Inferior parietal cortex (tissue), 1 donor: Measurements from ENCODE around the gene TFE3.
A peak's percentile ranks its signal among the peaks of the same experiment; 100 is the strongest.

Experiments used
- DNase-seq: peaks from one replicate; pipeline ENCODE4 v3.0.0-alpha.2; 2016; ENCODE audit errors: extremely low spot score

The TFE3 gene, protein sequence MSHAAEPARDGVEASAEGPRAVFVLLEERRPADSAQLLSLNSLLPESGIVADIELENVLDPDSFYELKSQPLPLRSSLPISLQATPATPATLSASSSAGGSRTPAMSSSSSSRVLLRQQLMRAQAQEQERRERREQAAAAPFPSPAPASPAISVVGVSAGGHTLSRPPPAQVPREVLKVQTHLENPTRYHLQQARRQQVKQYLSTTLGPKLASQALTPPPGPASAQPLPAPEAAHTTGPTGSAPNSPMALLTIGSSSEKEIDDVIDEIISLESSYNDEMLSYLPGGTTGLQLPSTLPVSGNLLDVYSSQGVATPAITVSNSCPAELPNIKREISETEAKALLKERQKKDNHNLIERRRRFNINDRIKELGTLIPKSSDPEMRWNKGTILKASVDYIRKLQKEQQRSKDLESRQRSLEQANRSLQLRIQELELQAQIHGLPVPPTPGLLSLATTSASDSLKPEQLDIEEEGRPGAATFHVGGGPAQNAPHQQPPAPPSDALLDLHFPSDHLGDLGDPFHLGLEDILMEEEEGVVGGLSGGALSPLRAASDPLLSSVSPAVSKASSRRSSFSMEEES

DNA sequence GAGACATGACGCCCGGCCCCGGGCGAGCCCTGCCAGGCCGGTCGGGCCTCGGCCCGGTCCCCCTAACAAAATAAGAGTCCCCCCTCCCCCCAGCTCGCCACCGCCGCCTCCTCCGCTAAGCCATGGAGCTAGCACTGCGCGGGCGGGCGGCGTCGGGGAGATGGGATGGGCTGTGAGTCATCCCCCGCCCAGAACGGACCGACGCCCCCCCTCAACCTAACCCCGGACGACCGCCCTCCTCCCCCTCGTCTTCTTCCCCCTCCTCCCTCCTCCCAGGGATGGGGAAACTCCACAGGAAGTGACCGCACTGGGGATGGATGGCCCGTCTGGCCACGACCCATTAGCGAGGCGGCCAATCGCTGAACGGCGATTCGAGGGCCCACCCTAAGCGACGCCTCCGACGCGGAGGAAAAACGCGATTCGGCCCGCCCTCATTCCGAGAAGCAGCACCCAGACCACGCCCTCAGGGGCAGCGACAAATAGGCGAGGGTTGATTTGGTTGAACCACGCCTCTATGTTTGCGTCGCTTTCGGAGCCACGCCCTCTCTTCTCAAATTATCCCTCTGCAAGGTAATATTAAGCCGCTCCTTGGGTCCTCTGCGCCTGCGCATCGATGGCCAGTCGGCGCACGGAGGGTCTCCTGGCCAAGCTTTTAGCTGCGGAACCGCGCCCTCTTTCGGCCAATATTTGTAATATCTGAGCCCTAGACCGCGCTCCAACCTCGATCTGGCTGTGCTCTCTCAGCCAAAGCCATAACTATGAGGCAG is at the start of gene TFE3:
Gene TFE3 (minus strand): TSS at position 138 of the 767 bp plus-strand sequence. CDS start 131 bp downstream, at position 7.
- peak; percentile 95 for DNase-seq

DNA sequence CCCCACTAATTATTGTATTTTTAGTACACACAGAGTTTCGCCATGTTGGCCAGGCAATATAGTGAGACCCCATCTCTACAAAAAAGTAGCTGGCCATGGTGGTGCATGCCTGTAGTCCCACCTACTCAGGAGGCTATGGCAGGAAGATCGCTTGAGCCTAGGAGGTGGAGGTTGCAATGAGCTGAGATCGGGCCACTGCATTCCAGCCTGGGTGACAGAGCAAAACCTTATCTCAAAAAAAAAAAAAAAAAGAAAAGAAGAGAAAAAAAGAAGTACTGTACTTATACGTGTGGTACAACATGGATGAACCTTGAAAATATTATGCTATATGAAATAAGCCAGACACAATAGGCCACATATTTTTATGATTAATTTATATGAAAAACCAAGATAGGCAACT is 46.4 kb upstream of the TFE3 start:
- DNase-seq: no peak

DNA sequence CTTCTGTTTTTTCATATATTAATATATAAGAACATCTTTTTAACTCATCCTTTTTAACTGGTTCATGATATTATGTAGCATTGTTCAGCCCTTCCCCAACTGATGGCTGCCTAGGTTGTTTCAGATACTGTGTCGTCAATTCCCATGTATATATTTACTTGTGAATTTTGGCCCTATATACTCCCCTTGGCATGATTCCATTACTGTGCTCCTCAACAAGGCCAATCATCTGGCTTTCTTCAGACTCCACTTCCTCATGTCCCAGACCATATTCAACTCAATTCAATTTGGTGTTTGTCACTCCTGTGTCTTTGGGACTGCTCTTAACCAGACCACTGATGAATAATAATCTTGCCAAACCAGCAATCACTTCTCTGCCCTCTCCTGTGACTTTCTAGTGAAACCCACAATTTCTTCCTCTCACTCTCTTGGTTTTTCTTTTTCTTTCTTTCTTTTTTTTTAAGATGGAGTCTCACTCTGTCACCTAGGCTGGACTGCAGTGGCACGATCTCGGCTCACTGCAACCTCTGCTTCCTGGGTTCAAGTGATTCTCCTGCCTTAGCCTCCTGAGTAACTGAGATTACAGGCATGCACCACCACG is 39.2 kb upstream of the TFE3 start:
- no peak for DNase-seq

DNA sequence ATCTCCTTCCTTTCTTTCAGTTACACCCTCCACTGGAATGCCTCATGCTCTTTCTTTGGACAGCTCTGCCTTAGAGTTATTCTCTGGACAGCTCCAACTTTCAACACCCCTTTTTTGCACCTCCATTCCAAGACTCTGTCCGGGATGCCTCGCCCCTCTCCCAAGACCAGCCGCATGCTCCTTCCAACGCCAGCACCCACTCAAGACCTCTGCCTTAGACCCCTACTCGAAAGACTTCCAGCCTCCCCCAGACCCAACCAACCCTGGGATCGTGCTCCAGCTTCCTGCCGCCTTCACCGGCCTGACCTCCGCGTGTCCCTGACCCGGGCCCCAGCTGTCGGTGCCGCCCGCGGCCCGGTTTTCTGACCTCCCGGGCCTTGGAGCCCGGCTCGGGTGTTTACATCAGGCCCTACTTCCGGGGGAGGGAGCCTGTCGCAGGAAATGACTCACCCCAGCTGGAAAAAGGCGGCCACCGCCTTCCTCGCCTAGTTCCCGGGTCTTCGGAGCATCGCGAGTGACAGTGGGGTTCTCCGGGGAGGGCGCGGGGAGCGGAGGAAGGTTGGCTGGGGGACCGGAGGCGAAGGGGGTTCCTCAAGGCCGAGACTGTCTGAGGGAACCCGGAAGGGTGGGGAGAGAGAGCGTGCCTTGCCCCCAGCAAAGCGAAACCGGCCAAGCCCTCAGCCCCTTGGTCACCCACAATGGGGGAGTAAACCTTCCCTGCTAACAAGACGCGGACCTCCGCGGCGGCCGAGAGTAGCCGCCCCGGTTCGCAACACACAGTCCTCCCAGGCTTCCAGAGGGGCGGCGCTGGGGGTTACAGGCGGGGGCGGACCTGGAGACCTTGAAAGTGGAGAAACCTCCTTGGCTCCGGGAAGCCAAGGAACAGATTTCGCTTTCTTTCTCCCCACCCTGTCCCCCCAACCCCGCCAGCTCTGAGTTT is 36.6 kb upstream of the TFE3 start, which contains the start of gene WDR45:
Gene WDR45 (minus strand): TSS at position 399 of the 940 bp plus-strand sequence. CDS start 1,792 bp downstream, outside the sequence.
- DNase-seq: peak; percentile 66

DNA sequence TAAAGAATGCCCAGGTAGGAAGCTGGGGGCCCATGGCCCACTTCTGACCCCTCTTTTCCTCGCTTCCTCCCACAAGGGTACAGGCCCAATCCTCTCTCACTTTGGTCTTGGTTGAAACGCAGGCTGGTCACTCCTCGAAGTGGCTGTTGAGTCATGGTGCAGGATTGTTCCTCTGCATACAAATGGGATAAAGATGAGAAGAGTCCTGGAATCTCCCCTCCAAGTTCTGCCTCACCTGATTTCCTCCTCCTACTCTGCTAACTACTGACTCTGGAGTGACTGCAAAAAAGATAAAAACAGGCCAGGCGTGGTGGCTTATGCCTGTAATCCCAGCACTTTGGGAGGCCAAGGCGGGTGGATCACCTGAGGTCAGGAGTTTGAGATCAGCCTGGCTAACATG is 34.8 kb upstream of the TFE3 start:
- DNase-seq: no peak

DNA sequence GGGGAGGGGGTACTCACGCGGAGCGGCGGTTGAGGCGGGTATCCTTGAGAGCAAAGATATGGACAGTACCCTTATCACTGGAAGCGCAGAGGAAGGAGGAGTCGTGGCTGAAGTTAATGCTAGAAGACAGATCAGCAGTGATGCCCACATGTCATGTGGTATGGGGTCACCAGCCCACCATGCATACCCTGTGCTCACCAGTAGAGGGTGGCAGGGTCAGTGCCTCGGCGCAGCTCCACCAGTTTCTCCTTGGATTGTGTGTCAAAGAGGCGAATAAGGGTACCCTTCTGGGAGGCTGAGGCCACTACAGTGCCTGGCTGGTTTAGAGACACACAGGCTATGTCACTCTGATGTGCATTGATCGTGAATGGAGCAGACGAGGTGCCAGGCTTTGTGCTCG is 32.2 kb upstream of the TFE3 start:
- DNase-seq: no peak

DNA sequence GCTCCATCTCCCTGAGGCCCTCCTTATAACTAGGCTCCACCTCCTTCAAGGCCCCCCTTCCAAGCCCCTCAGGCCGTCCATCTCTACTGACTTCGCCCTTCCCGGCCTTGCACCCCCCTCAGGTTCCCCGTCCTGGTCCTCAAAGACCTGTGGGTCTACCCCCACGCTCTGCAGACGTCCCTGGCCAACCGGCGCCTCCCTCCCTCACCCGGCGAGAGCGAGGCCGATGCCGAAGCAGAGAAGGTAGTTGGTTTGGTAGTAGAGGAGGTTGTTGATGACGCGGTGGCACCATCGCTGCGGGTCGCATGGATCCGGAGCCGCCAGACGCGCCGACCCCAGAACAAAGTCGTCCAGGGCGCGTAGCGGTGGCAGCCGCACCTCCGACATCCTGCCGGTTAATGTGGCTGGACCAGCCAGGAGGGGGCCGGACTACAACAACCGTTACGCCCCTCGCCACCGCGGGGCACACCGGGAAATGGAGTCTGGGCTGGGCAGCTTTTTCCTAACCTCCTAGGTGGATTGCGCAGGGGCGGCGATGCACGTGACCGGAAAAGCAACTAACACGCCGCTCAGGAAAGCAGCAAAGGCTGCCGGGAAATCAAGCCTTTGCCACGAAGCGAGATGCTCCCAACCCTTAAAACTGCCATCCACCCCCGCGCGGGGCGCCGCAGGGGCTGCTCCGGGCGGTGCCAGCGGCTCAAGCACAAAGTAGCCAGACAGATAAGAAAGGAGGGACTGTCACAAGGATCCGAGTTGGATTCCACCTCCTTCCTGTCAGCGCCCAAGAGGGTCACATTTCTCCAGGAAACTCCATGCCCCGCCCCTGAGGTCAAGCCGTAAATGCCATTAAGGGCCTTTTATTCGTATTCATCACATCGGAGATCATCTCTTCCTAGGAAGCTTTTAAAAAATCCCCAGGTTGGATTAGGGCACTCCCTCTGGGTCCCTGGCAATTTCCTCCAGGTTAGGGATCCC is 30.7 kb upstream of the TFE3 start, which contains the start of gene PRAF2:
Gene PRAF2 (minus strand): TSS at position 402 of the 975 bp plus-strand sequence. CDS start 15 bp downstream, at position 387.
- peak; percentile 90 for DNase-seq

DNA sequence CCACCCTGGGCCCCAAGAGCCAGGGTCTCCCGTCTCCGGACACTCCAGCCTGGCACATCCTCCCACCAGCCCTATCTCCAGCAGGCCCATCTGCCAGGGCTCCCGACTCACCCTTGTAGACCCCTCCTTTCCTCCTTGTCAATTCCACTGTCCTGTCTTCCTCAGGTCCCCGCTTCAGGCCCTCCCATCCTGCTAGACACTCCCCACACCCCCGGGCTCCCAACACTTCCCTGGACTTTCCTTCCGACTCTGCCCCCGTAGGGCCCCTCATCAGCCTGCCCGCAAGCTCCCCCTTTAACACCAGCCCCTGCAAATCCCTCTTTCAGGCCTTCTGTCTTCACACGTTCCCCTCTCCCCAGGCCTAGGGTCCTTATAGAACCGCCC is 29.5 kb upstream of the TFE3 start:
- no peak for DNase-seq

DNA sequence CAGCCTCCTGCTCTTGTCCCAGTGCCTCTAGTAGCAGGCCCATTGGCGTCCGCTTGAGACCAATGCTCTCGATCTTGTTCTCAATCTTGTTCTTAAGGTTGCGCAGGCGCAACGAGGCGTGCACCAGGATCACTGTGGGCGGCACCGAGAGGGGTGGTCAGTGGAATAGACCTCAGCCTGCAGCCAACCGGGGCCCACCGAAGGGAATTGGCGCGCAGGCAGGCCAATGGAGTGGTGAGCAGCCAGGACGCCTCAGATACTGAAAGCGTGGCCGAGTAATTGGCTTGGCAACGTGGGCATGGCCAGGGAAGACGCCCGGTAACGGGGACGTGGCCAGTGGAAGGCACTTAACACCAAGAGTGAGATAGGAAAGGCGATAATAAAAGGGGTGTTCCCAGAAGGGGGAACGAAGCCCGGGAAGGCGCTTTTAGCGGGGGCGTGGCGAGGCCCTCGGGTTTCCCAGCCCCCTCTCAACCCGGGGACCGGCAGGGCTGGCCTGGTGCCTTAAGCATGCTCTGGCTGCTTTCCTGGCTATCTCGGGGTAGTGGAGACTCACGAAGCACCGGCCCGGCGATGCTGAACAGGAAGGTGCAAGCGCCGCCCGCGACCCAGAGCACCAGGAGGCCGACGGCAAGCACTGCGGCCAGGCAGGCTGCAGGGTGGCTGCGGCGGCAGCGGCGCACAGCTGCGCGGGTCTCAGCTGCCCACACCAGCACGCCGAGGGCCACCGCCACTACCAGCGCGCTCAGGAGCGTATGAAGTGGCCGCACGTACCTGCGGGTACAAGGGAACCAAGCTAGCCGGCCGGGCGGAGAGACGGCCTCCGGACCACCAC is 28.9 kb upstream of the TFE3 start:
- peak; percentile 26 for DNase-seq

DNA sequence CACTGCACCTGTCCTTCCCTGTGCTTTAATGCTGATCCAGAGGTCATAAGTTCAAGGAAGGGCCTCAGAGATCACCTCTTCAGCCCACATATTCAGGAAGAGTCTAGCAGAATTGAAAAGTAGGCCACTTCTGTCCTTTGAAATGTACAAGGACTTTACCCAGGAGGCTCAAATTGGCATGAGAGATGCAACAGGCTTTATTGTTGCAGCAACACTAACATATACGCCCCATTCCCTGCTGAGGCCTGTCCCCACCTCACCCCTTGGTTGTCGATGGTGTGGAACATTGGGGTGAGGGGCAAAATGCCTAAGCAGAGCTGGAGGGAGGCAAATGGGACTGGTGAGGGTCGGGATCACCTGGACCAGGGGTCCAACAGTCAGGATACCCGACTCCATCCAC is 27.8 kb upstream of the TFE3 start:
- DNase-seq: no peak

DNA sequence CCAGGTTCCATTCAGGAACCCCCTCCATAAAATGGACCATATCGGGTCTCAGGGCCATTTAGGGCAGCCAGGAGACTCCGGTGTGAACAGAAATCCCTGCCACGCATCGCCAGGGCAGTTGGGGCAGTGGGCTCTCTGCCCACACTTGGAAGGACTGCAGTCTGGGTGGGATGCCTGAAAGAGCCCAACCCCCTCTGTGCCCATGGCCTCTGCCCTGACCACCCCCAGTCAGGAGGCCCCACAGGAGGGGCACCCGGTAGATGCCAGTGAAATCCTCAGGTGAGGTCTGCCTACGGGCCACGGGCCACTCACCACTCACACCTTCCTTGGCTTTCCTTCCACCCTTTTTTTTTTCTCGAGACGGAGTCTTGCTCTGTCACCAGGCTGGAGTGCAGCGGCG is 25.9 kb upstream of the TFE3 start:
- no peak for DNase-seq

DNA sequence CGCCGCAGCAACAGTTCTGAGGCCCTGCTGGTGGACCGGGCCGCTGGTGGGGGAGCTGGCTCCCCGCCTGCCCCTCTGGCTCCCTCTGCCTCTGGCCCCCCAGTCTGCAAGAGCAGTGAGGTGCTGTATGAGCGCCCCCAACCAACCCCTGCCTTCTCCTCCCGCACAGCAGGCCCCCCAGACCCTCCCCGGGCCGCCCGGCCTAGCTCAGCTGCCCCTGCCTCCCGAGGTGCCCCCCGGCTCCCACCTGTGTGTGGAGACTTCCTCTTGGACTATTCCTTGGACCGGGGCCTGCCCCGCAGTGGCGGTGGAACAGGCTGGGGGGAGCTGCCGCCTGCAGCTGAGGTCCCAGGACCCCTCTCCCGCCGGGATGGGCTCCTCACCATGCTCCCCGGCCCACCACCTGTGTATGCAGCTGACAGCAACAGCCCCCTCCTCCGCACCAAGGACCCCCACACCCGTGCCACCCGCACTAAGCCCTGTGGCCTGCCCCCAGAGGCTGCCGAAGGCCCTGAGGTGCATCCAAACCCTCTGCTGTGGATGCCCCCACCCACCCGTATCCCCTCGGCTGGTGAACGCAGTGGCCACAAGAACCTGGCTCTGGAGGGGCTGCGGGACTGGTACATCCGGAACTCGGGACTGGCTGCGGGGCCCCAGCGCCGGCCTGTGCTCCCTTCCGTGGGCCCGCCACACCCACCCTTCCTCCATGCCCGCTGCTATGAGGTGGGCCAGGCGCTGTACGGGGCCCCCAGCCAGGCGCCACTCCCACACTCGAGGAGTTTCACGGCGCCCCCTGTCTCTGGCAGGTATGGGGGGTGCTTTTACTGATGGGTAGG is 24.3 kb upstream of the TFE3 start:
- no peak for DNase-seq

DNA sequence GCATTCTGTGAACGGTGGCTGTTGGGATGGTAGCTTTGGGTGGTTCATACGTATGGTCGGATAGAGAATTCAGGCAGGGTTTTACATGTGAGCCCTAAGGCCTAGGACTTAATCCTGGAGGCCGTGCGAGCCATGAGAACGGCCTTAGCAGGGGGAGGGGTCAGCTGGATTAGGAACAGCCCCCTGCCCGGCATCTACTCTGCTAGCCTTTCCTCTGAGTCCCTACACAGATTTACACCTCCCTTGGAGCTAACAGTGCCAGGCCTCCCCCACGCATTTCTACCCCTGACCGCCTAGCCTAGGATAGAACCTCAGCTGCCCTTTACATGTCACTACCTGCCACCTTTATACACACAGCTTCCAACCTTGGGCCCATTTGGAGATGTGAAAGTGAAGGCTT is 23.5 kb upstream of the TFE3 start:
- DNase-seq: no peak

DNA sequence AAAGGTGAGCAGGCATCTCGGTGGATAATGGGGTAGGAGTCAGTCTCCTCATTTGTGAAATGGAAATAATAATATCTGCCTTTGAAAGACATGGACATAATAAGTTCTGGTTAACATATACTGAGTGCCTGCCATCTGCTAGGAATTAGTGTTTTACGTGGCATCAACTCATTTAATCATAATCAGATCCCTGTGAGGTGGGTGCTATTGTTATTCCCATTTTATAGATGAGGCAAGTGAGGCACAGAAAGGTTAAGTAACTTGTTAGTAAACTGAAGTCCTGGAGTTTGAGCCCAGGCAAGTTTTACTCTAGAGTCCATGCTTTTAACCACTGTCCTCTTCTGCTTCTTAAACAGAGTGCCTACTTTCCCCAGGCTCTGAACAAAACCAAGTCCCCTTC is 23.1 kb upstream of the TFE3 start:
- DNase-seq: no peak

DNA sequence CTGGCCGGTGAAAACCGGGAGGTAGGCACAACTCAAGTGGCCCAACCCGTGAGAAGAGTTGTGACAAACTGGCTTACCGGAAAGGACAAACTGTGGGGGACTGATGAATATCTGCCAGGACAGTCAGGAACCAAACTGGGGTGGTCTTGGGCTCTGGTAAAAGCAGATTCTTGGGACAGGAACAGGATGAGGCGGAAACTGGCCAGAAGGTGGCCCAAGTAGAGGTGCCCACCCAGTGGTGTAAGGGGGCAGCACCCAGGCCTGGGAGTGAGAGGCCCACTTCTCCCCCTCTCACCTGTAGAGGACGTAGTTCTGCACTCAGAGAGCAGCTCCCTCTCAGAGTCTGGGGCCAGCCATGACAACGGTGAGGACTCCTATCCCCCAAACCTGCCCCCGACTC is 21.6 kb upstream of the TFE3 start:
- no peak for DNase-seq

DNA sequence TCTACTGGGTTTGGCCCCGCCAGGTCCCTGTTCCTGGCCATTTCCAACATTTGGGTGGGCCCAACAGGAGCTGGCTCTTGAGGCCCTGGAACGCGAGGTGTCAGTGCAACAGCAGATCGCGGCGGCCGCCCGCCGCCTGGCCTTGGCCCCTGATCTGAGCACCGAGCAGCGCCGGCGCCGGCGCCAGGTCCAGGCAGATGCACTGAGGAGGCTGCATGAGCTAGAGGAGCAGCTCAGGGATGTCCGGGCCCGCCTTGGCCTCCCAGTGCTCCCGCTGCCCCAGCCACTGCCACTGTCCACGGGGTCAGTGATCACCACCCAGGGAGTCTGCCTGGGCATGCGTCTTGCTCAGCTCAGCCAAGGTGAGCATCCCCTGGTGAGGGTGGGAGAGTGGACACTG is 21.1 kb upstream of the TFE3 start:
- no peak for DNase-seq

DNA sequence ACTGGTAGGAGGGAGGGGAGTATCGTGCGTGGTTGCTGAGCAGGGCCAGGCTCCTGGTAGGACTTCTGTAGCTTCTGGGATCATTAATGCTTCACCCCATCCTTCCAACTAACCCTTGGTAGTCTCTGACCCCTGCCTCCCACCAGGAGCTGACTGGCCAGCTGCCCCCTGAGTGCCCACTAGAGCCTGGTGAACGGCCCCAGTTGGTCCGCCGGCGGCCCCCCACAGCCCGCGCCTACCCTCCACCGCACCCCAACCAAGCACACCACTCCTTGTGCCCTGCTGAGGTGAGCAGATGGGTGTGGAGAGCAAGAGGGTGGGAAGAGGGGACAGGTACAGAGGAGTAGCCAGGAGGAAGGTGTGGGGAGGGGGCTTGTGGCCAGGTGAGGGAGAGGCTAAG is 20.6 kb upstream of the TFE3 start:
- no peak for DNase-seq

DNA sequence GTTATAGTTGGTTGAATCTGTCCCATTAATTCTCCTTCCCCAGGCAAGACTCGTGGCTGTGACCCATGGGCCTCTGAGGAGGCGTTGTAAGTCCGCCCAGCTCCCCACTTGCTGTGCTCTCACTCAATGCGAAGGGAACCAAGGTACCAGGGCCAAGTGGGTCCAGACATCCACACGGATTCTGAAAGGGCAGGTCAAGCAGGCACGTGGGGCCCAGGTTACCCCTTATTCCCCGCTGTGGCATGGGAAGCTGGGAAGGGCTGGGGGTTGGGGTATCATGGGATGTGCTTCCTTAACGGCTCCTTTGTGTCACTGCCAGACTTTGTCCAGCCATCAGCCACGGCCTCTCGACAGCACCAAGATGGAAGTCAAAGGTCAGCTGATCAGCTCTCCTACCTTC is 18.8 kb upstream of the TFE3 start:
- no peak for DNase-seq
